ENCODE results near the gene RSRC1.
"Not testable (repeated sequence)": the region's sequence is repeated elsewhere in the genome, so short reads cannot be mapped to it uniquely, and the experiment has no call there.

The RSRC1 gene

DNA sequence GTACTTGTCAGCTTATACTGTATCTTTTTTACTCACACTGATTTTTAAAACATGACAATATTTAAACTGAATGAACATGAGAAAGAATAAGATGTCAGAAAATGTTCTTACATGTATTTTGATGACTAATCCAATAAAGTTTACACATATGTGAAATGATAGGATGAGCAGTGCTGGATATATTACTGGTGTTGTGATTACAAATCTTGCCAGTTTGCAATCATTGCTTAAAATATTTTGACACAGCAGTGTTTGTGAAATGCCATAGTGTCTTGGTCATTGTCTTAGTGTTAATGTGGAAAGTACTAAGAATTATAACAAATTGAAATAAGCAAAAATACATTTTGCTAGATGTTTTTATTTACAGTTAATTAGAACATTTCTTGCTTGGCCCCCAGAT, 342.4 kb downstream of the RSRC1 start:
- no peak for DNase-seq (ENCODE audit: extremely low read depth in 1 of 2, low read depth in 1 of 2)

DNA sequence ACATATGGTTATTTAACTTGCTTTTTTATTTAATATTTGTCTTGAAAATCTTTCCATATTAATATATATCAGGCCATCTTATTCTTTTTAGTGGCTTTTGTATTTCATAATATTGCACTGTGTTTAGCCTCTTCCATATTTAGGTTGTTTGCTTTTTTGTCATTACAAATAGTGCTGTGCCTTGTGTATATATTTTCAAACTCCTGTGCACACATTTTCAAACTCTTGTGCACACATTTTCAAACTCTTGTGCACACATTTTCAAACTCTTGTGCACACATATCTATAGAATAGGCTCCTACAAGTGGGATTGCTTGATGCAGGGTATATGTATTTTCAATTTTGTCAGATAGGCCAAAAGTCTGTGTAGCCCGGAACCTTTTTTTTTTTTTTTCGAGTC, 343.1 kb downstream of the RSRC1 start:
- DNase-seq (ENCODE audit: extremely low read depth in 1 of 2, low read depth in 1 of 2): no peak

DNA sequence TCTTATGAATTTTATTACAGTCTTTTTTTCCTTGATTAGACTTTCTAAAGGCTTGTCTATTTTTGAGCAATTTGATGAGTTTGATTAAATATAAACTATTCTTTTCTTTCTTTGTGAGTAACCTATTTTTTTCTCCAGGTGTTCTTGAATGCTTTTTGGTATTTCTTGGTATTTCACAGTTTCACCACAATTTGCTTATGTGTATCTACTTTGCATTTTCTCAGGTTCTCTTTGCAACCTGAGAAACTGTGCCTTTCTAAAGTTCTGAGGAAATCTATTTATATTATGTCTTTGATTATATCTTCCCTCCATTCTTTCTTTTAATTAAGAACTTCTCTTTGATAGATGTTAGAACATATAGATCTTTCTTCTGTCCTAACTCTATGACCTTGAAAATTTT, 344.0 kb downstream of the RSRC1 start:
- DNase-seq (ENCODE audit: extremely low read depth in 1 of 2, low read depth in 1 of 2): no peak

DNA sequence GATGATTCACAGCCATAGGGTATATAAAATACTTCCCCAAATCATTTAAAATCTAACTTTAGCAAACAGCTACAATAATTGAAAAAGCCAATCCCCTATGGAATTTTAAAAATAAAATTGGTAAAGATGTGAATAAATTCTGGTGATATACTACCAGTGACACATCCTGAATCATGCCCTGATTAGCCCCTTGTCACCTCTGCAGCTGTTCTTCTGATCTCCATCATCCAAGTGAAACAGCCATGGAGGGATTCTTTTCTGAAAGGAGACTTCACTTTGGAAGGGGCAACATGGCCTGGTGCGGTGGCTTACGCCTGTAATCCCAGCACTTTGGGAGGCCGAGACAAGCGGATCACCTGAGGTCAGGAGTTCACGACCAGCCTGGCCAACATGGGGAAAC, 345.5 kb downstream of the RSRC1 start:
- no peak for DNase-seq (ENCODE audit: extremely low read depth in 1 of 2, low read depth in 1 of 2)

- DNase-seq (ENCODE audit: extremely low read depth in 1 of 2, low read depth in 1 of 2): no peak
These were observed 346.2 kb downstream of the RSRC1 start for GRCh38 chr3:158456114-158456513.

GRCh38 chr3:158458464-158458863, 348.6 kb downstream of the RSRC1 start:
- DNase-seq (ENCODE audit: extremely low read depth in 1 of 2, low read depth in 1 of 2): no peak

- DNase-seq (ENCODE audit: extremely low read depth in 1 of 2, low read depth in 1 of 2): no peak
These were observed 351.0 kb downstream of the RSRC1 start for GRCh38 chr3:158460926-158461325.

GRCh38 chr3:158463556-158463955, 353.7 kb downstream of the RSRC1 start:
- DNase-seq (ENCODE audit: extremely low read depth in 1 of 2, low read depth in 1 of 2): no peak

- DNase-seq (ENCODE audit: extremely low read depth in 1 of 2, low read depth in 1 of 2): no peak
These were observed 355.2 kb downstream of the RSRC1 start for GRCh38 chr3:158465074-158465473.

GRCh38 chr3:158470944-158471638, 361.2 kb downstream of the RSRC1 start:
- no peak for DNase-seq (ENCODE audit: extremely low read depth in 1 of 2, low read depth in 1 of 2)

GRCh38 chr3:158471639-158472294, 361.9 kb downstream of the RSRC1 start:
- no peak for DNase-seq (ENCODE audit: extremely low read depth in 1 of 2, low read depth in 1 of 2)

GRCh38 chr3:158479051-158479450, 369.2 kb downstream of the RSRC1 start:
- no peak for DNase-seq (ENCODE audit: extremely low read depth in 1 of 2, low read depth in 1 of 2)

- no peak for DNase-seq (ENCODE audit: extremely low read depth in 1 of 2, low read depth in 1 of 2)
These were observed 373.9 kb downstream of the RSRC1 start for GRCh38 chr3:158483701-158484235.

GRCh38 chr3:158486200-158486599, 376.3 kb downstream of the RSRC1 start:
- no peak for DNase-seq (ENCODE audit: extremely low read depth in 1 of 2, low read depth in 1 of 2)

DNA sequence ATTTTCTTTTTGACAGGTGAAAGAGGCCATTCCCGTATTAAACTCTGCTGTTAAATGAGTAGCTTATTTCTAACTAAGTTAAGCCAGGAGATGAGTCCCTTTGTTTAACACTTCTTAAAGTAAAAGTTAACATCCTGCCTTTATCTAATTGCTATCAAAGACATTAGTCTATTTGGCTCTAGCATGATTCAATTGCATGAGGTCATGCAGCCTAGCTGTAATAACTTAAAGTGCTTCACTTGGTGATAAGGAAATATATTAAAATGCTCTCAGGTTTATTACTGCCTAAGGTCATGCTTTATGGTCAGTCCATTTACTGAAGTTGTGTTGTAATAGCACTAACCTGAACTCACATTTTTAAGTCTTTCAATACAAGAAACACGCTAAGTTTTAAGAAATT, 378.8 kb downstream of the RSRC1 start:
- no peak for DNase-seq (ENCODE audit: extremely low read depth in 1 of 2, low read depth in 1 of 2)

GRCh38 chr3:158489181-158489580, 379.3 kb downstream of the RSRC1 start:
- no peak for DNase-seq (ENCODE audit: extremely low read depth in 1 of 2, low read depth in 1 of 2)

DNA sequence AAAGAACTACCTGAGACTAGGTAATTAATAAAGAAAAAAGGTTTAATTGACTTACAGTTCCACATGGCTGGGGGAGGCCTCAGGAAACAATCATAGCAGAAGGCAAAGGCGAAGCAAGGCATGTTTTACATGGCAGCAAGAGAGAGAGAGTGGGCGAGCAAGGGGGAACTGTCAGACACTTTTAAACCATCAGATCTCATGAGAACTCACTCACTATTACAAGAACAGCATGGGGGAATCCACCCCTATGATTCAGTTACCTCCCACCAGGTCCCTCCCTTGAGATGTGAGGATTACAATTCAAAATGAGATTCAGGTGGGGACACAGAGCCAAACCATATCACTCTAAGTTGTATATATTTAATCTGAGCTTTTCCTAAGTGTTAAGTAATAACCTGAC, 382.1 kb downstream of the RSRC1 start:
- no peak for DNase-seq (ENCODE audit: extremely low read depth in 1 of 2, low read depth in 1 of 2)

GRCh38 chr3:158492685-158493084, 382.8 kb downstream of the RSRC1 start:
- DNase-seq (ENCODE audit: extremely low read depth in 1 of 2, low read depth in 1 of 2): no peak

- DNase-seq (ENCODE audit: extremely low read depth in 1 of 2, low read depth in 1 of 2): no peak
These were observed 384.0 kb downstream of the RSRC1 start for GRCh38 chr3:158493931-158494330.

GRCh38 chr3:158494673-158495072, 384.8 kb downstream of the RSRC1 start:
- DNase-seq (ENCODE audit: extremely low read depth in 1 of 2, low read depth in 1 of 2): no peak

- DNase-seq (ENCODE audit: extremely low read depth in 1 of 2, low read depth in 1 of 2): not testable (repeated sequence)
These were observed 385.6 kb downstream of the RSRC1 start for GRCh38 chr3:158495398-158495902.

GRCh38 chr3:158505117-158505516, 395.2 kb downstream of the RSRC1 start:
- no peak for DNase-seq (ENCODE audit: extremely low read depth in 1 of 2, low read depth in 1 of 2)

Data from activated CD8-positive, alpha-beta memory T cell treated with anti-CD3 and anti-CD28 coated beads for 1 hour (primary cell).